Upper lobe of left lung (tissue), 4 donors: ENCODE results near the gene ZNF91.

Source experiments
- POLR2A ChIP-seq, 4 donors: fragments of 450-650 bp; IDR thresholded peaks; one replicate each; pipeline ENCODE4 v1.5.1; 2016 to 2017; ENCODE audit warnings: antibody characterized with exemption in 4 of 4, mild to moderate bottlenecking in 2 of 4
- TF ChIP-seq, protein P1 (sequence below), 6 experiments: fragments of 450-650 bp in 4 of 6; fragments of 200-600 bp in 2 of 6; sonication (generic) in 2 of 6; IDR thresholded peaks; one replicate each; pipeline ENCODE4 v1.5.1; 2016 to 2019; ENCODE audit warnings: antibody characterized with exemption in 6 of 6

- TF ChIP-seq, protein P1, sequence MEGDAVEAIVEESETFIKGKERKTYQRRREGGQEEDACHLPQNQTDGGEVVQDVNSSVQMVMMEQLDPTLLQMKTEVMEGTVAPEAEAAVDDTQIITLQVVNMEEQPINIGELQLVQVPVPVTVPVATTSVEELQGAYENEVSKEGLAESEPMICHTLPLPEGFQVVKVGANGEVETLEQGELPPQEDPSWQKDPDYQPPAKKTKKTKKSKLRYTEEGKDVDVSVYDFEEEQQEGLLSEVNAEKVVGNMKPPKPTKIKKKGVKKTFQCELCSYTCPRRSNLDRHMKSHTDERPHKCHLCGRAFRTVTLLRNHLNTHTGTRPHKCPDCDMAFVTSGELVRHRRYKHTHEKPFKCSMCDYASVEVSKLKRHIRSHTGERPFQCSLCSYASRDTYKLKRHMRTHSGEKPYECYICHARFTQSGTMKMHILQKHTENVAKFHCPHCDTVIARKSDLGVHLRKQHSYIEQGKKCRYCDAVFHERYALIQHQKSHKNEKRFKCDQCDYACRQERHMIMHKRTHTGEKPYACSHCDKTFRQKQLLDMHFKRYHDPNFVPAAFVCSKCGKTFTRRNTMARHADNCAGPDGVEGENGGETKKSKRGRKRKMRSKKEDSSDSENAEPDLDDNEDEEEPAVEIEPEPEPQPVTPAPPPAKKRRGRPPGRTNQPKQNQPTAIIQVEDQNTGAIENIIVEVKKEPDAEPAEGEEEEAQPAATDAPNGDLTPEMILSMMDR (IDR thresholded peaks at IDR 0.05): no peak
- no peak for TF ChIP-seq POLR2A (IDR thresholded peaks at IDR 0.05)
Measured at GRCh38 chr19:23312515-23312914, 82.8 kb downstream of the ZNF91 start.
